OCI-LY1 (cell line): ENCODE measurements around the gene VTI1A.
A peak's percentile ranks its signal among the peaks of the same experiment; 100 is the strongest.

Experiments used
- CTCF ChIP-seq: fragments of 200-600 bp; sonication (generic), shearing (Covaris generic); IDR thresholded peaks from 2 replicates; pipeline ENCODE4 v1.5.1; 2017; ENCODE audit warnings: mild to moderate bottlenecking, antibody characterized with exemption, low read length, moderate library complexity, mixed read lengths
- EZH2 ChIP-seq: fragments of 200-600 bp; sonication (generic), shearing (Covaris generic); IDR thresholded peaks from 2 replicates; pipeline ENCODE4 v1.8.0; 2017; ENCODE audit warnings: borderline replicate concordance, mixed run types, mild to moderate bottlenecking, antibody characterized with exemption, low read length, moderate library complexity, mixed read lengths

GRCh38 chr10:112456533-112456932 is 9.5 kb downstream of the VTI1A start:
- TF ChIP-seq CTCF (peak; percentile 45), EZH2 (no peak)
